Right lobe of liver (tissue), 6 donors: ENCODE data around the gene SGSH. TPM values are rescaled to one million over a fixed set of nuclear protein-coding genes. Genes with fewer than 3 reads are reported as not detected.

ENCODE experiments used
- ATAC-seq, 4 donors: fragments of 200-7000 bp; cut with Tn5 transposase; one replicate each; pipeline ENCODE4 v1.9.1; 2020; ENCODE audit warnings: mild to moderate bottlenecking in 4 of 4, moderate library complexity in 4 of 4
- DNase-seq, 3 donors: peaks; one replicate each; pipeline ENCODE4 v3.0.0-alpha.2; 2020
- H3K27ac ChIP-seq, 3 donors: fragments of 200-600 bp; one replicate each; pipeline ENCODE4 v1.8.0; 2022
- H3K27me3 ChIP-seq, 2 donors: fragments of 200-600 bp; one replicate each; pipeline ENCODE4 v1.8.0; 2022
- H3K36me3 ChIP-seq, 4 donors: fragments of 200-600 bp; sonication (generic) in 1 of 4; one replicate each; pipeline versions ENCODE4 v1.5.1 to v1.8.0; 2017 to 2022; ENCODE audit warnings: control low read depth in 1 of 4
- H3K4me1 ChIP-seq, 4 donors: fragments of 200-600 bp; sonication (generic) in 1 of 4; one replicate each; pipeline versions ENCODE4 v1.5.1 to v1.8.0; 2017 to 2022; ENCODE audit warnings: control low read depth in 1 of 4
- H3K4me3 ChIP-seq, 3 donors: fragments of 200-600 bp; one replicate each; pipeline ENCODE4 v1.8.0; 2022
- H3K9me3 ChIP-seq, 4 donors: fragments of 200-600 bp; sonication (generic) in 1 of 4; one replicate each; pipeline versions ENCODE4 v1.5.1 to v1.8.0; 2017 to 2022; ENCODE audit warnings: control low read depth in 1 of 4
- CTCF ChIP-seq, 4 donors: fragments of 200-600 bp in 3 of 4; fragments of 450-650 bp in 1 of 4; IDR thresholded peaks; one replicate each; pipeline versions ENCODE4 v1.5.1 to v1.8.0; 2016 to 2022; ENCODE audit warnings: antibody characterized with exemption in 4 of 4, mild to moderate bottlenecking in 2 of 4
- POLR2A ChIP-seq: fragments of 450-650 bp; IDR thresholded peaks from one replicate; pipeline ENCODE4 v1.6.1; 2017; ENCODE audit warnings: antibody characterized with exemption, mild to moderate bottlenecking
- WGBS: methylation state at CpG from one replicate; pipeline ENCODE4 v1.1.6; 2018; ENCODE audit warnings: low coverage, low lambda C conversion rate; ENCODE audit not compliant: insufficient coverage; ENCODE audit errors: missing lambda C conversion rate; 5-methylcytosine and 5-hydroxymethylcytosine counted together
- intact Hi-C, 2 donors: fragments of 100-400 bp; cut with DNase I; formaldehyde crosslinking; loops; one replicate each; pipeline versions ENCODE4 v1.11.2 to v1.14.1; 2022
- total RNA-seq, 6 experiments: library from RNA; depleted of rRNA in 2 of 6; stranded (reverse); fragments of >200 nt in 2 of 6; fragmentation: NEBNext Ultra II Directional in 3 of 6; extraction: Animal tissue kit (Norgen Biotek cat#: 25700) in 3 of 6; gene quantifications; one replicate each; pipeline versions ENCODE4 v1.1.0 to v1.2.4, GENCODE V29; 2016 to 2023
- donor health status: DM: no; HTN: yes; CAD: no.
- donor health status: DM: no; HTN: no; CAD: no.
- donor health status: DM: no; HTN: no; CAD: no.
- donor health status: DM: no; HTN: yes; CAD: no.
- donor health status: DM: no; HTN: yes; CAD: no.

Gene SGSH
- total RNA-seq, 6 experiments from 2014 or later = 9.7 to 23.5 (median 15.7) TPM

- no peak overlapping the region for H3K27ac ChIP-seq
- DNase-seq (no peak), ATAC-seq (no peak)
- no peaks in the 10 kb centered on the region for H3K36me3 ChIP-seq
- 79% methylated on average over 8 of the region's 18 CpGs for WGBS
- H3K27me3 ChIP-seq = no peaks in the 10 kb centered on the region
- no peak overlapping the region for H3K4me3 ChIP-seq
- no peak for TF ChIP-seq POLR2A
- intact Hi-C loops = no loop called here
- no peaks in the 10 kb centered on the region for H3K9me3 ChIP-seq
- peaks cover 0 to 6% (median 2%) of the 10 kb centered on the region in 4 donors for H3K4me1 ChIP-seq
These were observed 3.1 kb upstream of the SGSH start for GRCh38 chr17:80223142-80223815.

GRCh38 chr17:80222376-80223141 is 2.4 kb upstream of the SGSH start:
- H3K27ac ChIP-seq = no peak overlapping the region
- 100% methylated on average over 1 of the region's 18 CpGs for WGBS
- TF ChIP-seq POLR2A = no peak
- no peak for TF ChIP-seq CTCF (IDR thresholded peaks at IDR 0.05)

DNA sequence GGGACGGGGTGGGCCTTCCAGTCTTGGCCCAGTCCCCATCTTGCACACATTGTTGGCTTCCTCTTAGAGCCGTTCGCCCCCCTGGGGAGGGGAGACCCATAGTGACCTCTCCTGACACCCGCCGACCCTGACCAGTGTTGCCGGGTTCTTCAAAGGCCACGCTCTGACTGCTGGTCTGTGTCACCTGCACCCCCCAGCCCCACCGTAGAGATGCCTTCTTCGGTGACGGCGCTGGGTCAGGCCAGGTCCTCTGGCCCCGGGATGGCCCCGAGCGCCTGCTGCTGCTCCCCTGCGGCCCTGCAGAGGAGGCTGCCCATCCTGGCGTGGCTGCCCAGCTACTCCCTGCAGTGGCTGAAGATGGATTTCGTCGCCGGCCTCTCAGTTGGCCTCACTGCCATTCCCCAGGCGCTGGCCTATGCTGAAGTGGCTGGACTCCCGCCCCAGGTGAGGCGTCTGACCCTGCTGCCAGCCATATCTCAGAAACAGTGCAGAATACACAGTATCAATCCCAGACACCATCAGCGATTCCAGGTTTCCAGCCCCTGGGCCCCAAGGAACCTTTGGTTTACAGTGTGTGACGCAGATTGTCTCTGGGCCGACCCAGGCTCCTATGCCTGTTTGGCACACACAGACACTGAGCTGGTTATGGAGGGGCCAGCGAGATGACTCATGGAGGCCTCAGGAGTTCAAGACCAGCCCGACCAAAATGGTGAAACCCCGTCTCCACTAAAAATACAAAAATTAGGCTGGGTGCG is 1.4 kb upstream of the SGSH start:
- DNase-seq = no peak
- intact Hi-C loops = no loop called here
- peak overlapping the region in 2 of 3 donors; percentile 93 to 95 for H3K4me3 ChIP-seq

More at GRCh38 chr17:80222376-80223141, 2.4 kb upstream of the SGSH start:
- intact Hi-C loops = no loop called here
- DNase-seq (no peak), ATAC-seq (no peak)
- H3K9me3 ChIP-seq = no peaks in the 10 kb centered on the region
- H3K27me3 ChIP-seq = no peaks in the 10 kb centered on the region
- no peaks in the 10 kb centered on the region for H3K36me3 ChIP-seq
- H3K4me1 ChIP-seq = peaks cover 0 to 6% (median 2%) of the 10 kb centered on the region in 4 donors
- no peak overlapping the region for H3K4me3 ChIP-seq

GRCh38 chr17:80220736-80221215 is 643 bp upstream of the SGSH start:
- Histone ChIP-seq H3K4me1 (peaks cover 0 to 6% (median 2%) of the 10 kb centered on the region in 4 donors), H3K9me3 (no peaks in the 10 kb centered on the region), H3K36me3 (peaks cover 0 to 6% (median 0%) of the 10 kb centered on the region in 4 donors), H3K27me3 (no peaks in the 10 kb centered on the region), H3K27ac (peak overlapping the region in 2 of 3 donors; percentile 31 to 80), H3K4me3 (peak overlapping the region; percentile 86 to 95 (median 93))
- intact Hi-C loops = no loop called here
- DNase-seq = no peak
- peak; percentile 2 to 26 (median 12) for ATAC-seq
- WGBS = 5% methylated on average over 13 of the region's 41 CpGs
- TF ChIP-seq CTCF (IDR thresholded peaks at IDR 0.05) (no peak), POLR2A (no peak)

More for the DNA sequence above, 1.4 kb upstream of the SGSH start:
- 87% methylated on average over 7 of the region's 29 CpGs for WGBS
- Histone ChIP-seq H3K4me1 (peaks cover 0 to 6% (median 2%) of the 10 kb centered on the region in 4 donors), H3K27me3 (no peaks in the 10 kb centered on the region), H3K27ac (no peak overlapping the region), H3K36me3 (peaks cover 0 to 2% (median 0%) of the 10 kb centered on the region in 4 donors), H3K9me3 (no peaks in the 10 kb centered on the region)
- no peak for TF ChIP-seq POLR2A
- TF ChIP-seq CTCF (IDR thresholded peaks at IDR 0.05) = no peak
- ATAC-seq = no peak
